ENCODE results near the gene PRRX1.
A peak's percentile ranks its signal among the peaks of the same experiment; 100 is the strongest.

The PRRX1 gene

GRCh38 chr1:170776252-170776651 lies 112.3 kb downstream of the PRRX1 start:
- no peak for DNase-seq

- peak; percentile 45 for DNase-seq
These were observed 112.8 kb downstream of the PRRX1 start for GRCh38 chr1:170776777-170777176.
